K562 (cell line): ENCODE data around the gene TNIP1. TPM values are rescaled to one million over a fixed set of nuclear protein-coding genes. Genes with fewer than 3 reads are reported as not detected.

ENCODE experiments used
- ATAC-seq: fragments of 200-7000 bp; cut with Tn5 transposase; 3 replicates; pipeline ENCODE4 v1.9.1; 2020; ENCODE audit warnings: moderate library complexity
- BruUV-seq: library from RNA; stranded (reverse); fragments of 400-500 nt; replicated peaks from 2 replicates; lab custom pipeline; 2021; lab: Mats Ljungman, UMichigan
- CTCF ChIA-PET: fragments of 300-600 bp; formaldehyde crosslinking; extraction: SDS; loops from one replicate; lab custom pipeline; 2021; ENCODE audit warnings: low intra/inter-chr PET ratio; lab: Yijun Ruan, JAX
- POLR2A ChIA-PET: fragments of 300-600, 350-650 bp; sonication (Branson Sonifier 250); formaldehyde crosslinking; extraction: SDS; loops from one replicate; lab custom pipeline; 2021; ENCODE audit warnings: antibody characterized with exemption, inconsistent platforms; lab: Yijun Ruan, JAX
- DNase-seq, 4 experiments: peaks; one replicate each; pipeline versions ENCODE4 v3.0.0 to v3.0.0-alpha.2; 2011 to 2018; ENCODE audit warnings: low spot score in 3 of 4, mixed read lengths in 3 of 4; ENCODE audit errors: extremely low read depth in 1 of 4
- FAIRE-seq: peaks from 2 replicates; lab custom pipeline; 2011; peaks lifted over from hg19 to GRCh38; lab: Jason Lieb, UNC
- H2AFZ ChIP-seq: 2 replicates; pipeline ENCODE4 v1.6.0; 2011; ENCODE audit warnings: low read depth, low read length, control low read depth, inconsistent platforms
- H3K27ac ChIP-seq: fragments of 200-600 bp; 3 replicates; pipeline ENCODE4 v1.8.0; 2011; ENCODE audit warnings: low read depth, mild to moderate bottlenecking, control low read depth, inconsistent platforms, low read length, moderate library complexity, mixed read lengths; ENCODE audit errors: extremely low read depth
- H3K27me3 ChIP-seq, 2 experiments: fragments of 300-600 bp in 1 of 2; 2 replicates in 1 of 2; 3 replicates in 1 of 2; pipeline versions ENCODE4 v1.6.0 to v1.8.0; 2011; ENCODE audit warnings: inconsistent platforms in 2 of 2, low read length in 2 of 2, mild to moderate bottlenecking in 1 of 2, mixed read lengths in 1 of 2, moderate library complexity in 1 of 2; ENCODE audit not compliant: control insufficient read depth in 2 of 2, insufficient read depth in 2 of 2
- H3K36me3 ChIP-seq: fragments of 300-600 bp; 3 replicates; pipeline ENCODE4 v1.8.0; 2011; ENCODE audit warnings: mild to moderate bottlenecking, low read length, inconsistent platforms; ENCODE audit not compliant: control insufficient read depth, insufficient read depth
- H3K4me1 ChIP-seq, 2 experiments: fragments of 200-600 bp in 1 of 2; replicated peaks in 1 of 2; 2 replicates in 1 of 2; 3 replicates in 1 of 2; pipeline versions ENCODE4 v1.5.1 to v1.8.0; 2011; ENCODE audit warnings: inconsistent platforms in 2 of 2, low read length in 2 of 2, mild to moderate bottlenecking in 1 of 2, mixed read lengths in 1 of 2, moderate library complexity in 1 of 2; ENCODE audit not compliant: control insufficient read depth in 2 of 2, insufficient read depth in 2 of 2
- H3K4me2 ChIP-seq: 2 replicates; pipeline ENCODE4 v1.6.1; 2011; ENCODE audit warnings: low read length, control low read depth, inconsistent platforms, mixed read lengths; ENCODE audit not compliant: insufficient read depth
- H3K4me3 ChIP-seq: fragments of 200-600 bp; sonication (generic), shearing (Covaris generic); 2 replicates; pipeline ENCODE4 v1.5.1; 2016; ENCODE audit warnings: control low read depth, inconsistent platforms
- H3K79me2 ChIP-seq: fragments of 200-600 bp; 3 replicates; pipeline ENCODE4 v1.8.0; 2011; ENCODE audit warnings: low read length, inconsistent platforms; ENCODE audit not compliant: control insufficient read depth, insufficient read depth
- H3K9ac ChIP-seq, 2 experiments: 2 replicates each; pipeline versions ENCODE4 v1.6.0 to v1.6.1; 2011; ENCODE audit warnings: low read depth in 2 of 2, low read length in 2 of 2, control low read depth in 1 of 2, inconsistent platforms in 1 of 2, mild to moderate bottlenecking in 1 of 2, mixed read lengths in 1 of 2; ENCODE audit not compliant: insufficient read depth in 1 of 2
- H3K9me1 ChIP-seq: one replicate; pipeline ENCODE4 v1.6.0; 2011; ENCODE audit warnings: inconsistent platforms, mild to moderate bottlenecking, low read length, moderate library complexity; ENCODE audit not compliant: control insufficient read depth, insufficient read depth
- H3K9me3 ChIP-seq: replicated peaks from 2 replicates; pipeline ENCODE4 v1.5.1; 2011; ENCODE audit warnings: low read depth, low read length, inconsistent platforms; ENCODE audit not compliant: control insufficient read depth, insufficient read depth
- H4K20me1 ChIP-seq: replicated peaks from 2 replicates; pipeline ENCODE4 v1.6.1; 2011; ENCODE audit warnings: low read length, inconsistent platforms, mixed read lengths; ENCODE audit not compliant: control insufficient read depth, insufficient read depth
- CHD1 ChIP-seq: fragments of 200-600 bp; sonication (generic); IDR thresholded peaks from one replicate; pipeline ENCODE4 v1.6.1; 2012; ENCODE audit warnings: mild to moderate bottlenecking, moderate library complexity, low read length, inconsistent platforms
- DPF2 ChIP-seq: fragments of 450-650 bp; IDR thresholded peaks from 2 replicates; pipeline ENCODE4 v1.6.1; 2016
- ELF1 ChIP-seq: fragments of 200-800 bp; sonication (Bioruptor generic); IDR thresholded peaks from 2 replicates; pipeline ENCODE4 v1.6.1; 2016; ENCODE audit warnings: missing genetic modification characterization, missing compliant biosample characterization
- KAT8 ChIP-seq: fragments of 450-650 bp; IDR thresholded peaks from 2 replicates; pipeline ENCODE4 v1.6.1; 2016; ENCODE audit warnings: low read depth, mild to moderate bottlenecking
- PHTF2 ChIP-seq: fragments of 250-450 bp; sonication (Bioruptor Pico); IDR thresholded peaks from 2 replicates; pipeline ENCODE4 v1.5.0; 2021; ENCODE audit warnings: mild to moderate bottlenecking
- PPARD ChIP-seq: fragments of 250-450 bp; sonication (Bioruptor Pico); IDR thresholded peaks from 2 replicates; pipeline ENCODE4 v1.8.0; 2022; ENCODE audit warnings: inconsistent platforms, mild to moderate bottlenecking, moderate library complexity
- RAD21 ChIP-seq, 2 experiments: fragments of 250-450 bp in 1 of 2; fragments of 450-650 bp in 1 of 2; sonication (Bioruptor Pico) in 1 of 2; formaldehyde crosslinking in 1 of 2; IDR thresholded peaks in 1 of 2; conservative IDR thresholded peaks in 1 of 2; 2 replicates each; pipeline versions ENCODE4 v1.4.0 to v1.8.0; 2020 to 2022; ENCODE audit warnings: mild to moderate bottlenecking in 2 of 2, moderate library complexity in 1 of 2
- SRSF9 ChIP-seq: fragments of 200-400 bp; formaldehyde crosslinking; IDR thresholded peaks from 2 replicates; pipeline ENCODE4 v1.6.1; 2017; ENCODE audit warnings: low read depth, low read length, borderline replicate concordance
- ZHX1 ChIP-seq: fragments of 150-350 bp; conservative IDR thresholded peaks from 2 replicates; pipeline ENCODE4 v1.6.1; 2014; ENCODE audit warnings: low read length
- ZNF134 ChIP-seq: fragments of 250-450 bp; sonication (Bioruptor Pico); conservative IDR thresholded peaks from 2 replicates; pipeline ENCODE4 v1.4.0; 2020
- WGBS: fragments of 100-300 bp; shearing (Covaris generic); methylation state at CpG from one replicate; pipeline ENCODE4 v1.1.6; 2016; ENCODE audit warnings: low coverage, mixed read lengths; ENCODE audit not compliant: insufficient coverage; ENCODE audit errors: missing lambda C conversion rate; 5-methylcytosine and 5-hydroxymethylcytosine counted together
- in situ Hi-C: fragments of 300-500 bp; cut with MboI; formaldehyde crosslinking; loops from 4 replicates; pipeline ENCODE4 v1.15.0; 2018; ENCODE audit warnings: inconsistent platforms, mixed read lengths
- intact Hi-C: fragments of 100-400 bp; cut with micrococcal nuclease; formaldehyde crosslinking; loops from 2 replicates; pipeline ENCODE4 v1.14.2; 2022
- polyA plus RNA-seq, 8 experiments: library from polyadenylated mRNA; depleted of rRNA in 4 of 8; stranded (reverse) in 5 of 8; unstranded in 3 of 8; fragments of >200 nt; fragmentation: Nextera tagmentation in 2 of 8; fragmentation: Illumina TruSeq in 1 of 8; extraction: Ambion mirVana in 2 of 8; extraction: Trizol in 1 of 8; gene quantifications; 2 replicates each; pipeline versions ENCODE4 v1.2.1 to v1.2.3, GENCODE V29; 2011 to 2014; ENCODE audit warnings: inconsistent platforms in 1 of 8, missing spikeins in 1 of 8
- total RNA-seq, 7 experiments: library from RNA; depleted of rRNA in 6 of 7; stranded (reverse); fragments of >200 nt in 6 of 7; fragmentation: Illumina TruSeq in 2 of 7; extraction: Trizol in 2 of 7; gene quantifications; 2 replicates each; pipeline versions ENCODE4 v1.2.1 to v1.2.3, GENCODE V29; 2011 to 2021; ENCODE audit warnings: low replicate concordance in 1 of 7

The TNIP1 gene
- total and polyA plus RNA-seq, 9 of the 15 experiments (the other 6 are each of a cell fraction or from before 2014, with no cell fraction given) = 0.46 to 41.0 (median 24.6) TPM

GRCh38 chr5:151089726-151090125, 8.9 kb upstream of the TNIP1 start:
- no peaks in the 10 kb centered on the region for H3K36me3 ChIP-seq
- CTCF ChIA-PET = interaction anchor here (0.7 kb wide), 1 partner anchor 34 kb away, joined by 3 read pairs; no protein-coding TSS in a partner anchor
- no peak overlapping the region for H2AFZ ChIP-seq
- DNase-seq (no peak), ATAC-seq (no peak), FAIRE-seq (no peak)
- no peak overlapping the region for H3K9ac ChIP-seq
- BruUV-seq = no TSS peak
- H3K79me2 ChIP-seq = no peaks in the 10 kb centered on the region
- H4K20me1 ChIP-seq = no peaks in the 10 kb centered on the region
- intact Hi-C loops (loop anchor here (10.0 kb wide), 1 partner anchor 605 kb away; no protein-coding TSS in a partner anchor), in situ Hi-C loops (no loop called here)
- no peaks in the 10 kb centered on the region for H3K9me1 ChIP-seq
- no peaks in the 10 kb centered on the region; a peak in 1 of 5 replicates for H3K27me3 ChIP-seq
- 80% methylated on average over 2 of the region's 2 CpGs for WGBS
- peaks cover 6 to 9% of the 10 kb centered on the region in 2 experiments for H3K4me1 ChIP-seq
- no peak overlapping the region for H3K4me3 ChIP-seq
- H3K9me3 ChIP-seq = no peaks in the 10 kb centered on the region
- H3K4me2 ChIP-seq = no peak overlapping the region
- H3K27ac ChIP-seq = no peak overlapping the region
- POLR2A ChIA-PET = interaction anchor here (1.5 to 2.6 kb wide), 4 partner anchors 9 to 18 kb away, joined by 3 to 14 read pairs (median 9); partner anchors contain the start of gene TNIP1
- TF ChIP-seq SRSF9 (no peak), PPARD (CRISPR knock-in tag) (no peak), KAT8 (no peak), ZHX1 (no peak), ZNF134 (CRISPR knock-in tag) (no peak), CHD1 (no peak), ELF1 (tag) (no peak), RAD21 (CRISPR knock-in tag; conservative IDR thresholded peaks at IDR 0.05 in 1 of 2, IDR thresholded peaks at IDR 0.05 in 1 of 2) (no peak), PHTF2 (CRISPR knock-in tag) (no peak), DPF2 (no peak)
